ENCODE results near the gene TRMU. TPM values are rescaled to one million over a fixed set of nuclear protein-coding genes. Genes with fewer than 3 reads are reported as not detected.

TRMU gene
- total RNA-seq, 2 donors from 2014 or later, result 27.5 to 41.9 TPM

GRCh38 chr22:46362934-46363515, 27.5 kb downstream of the TRMU start:
- intact Hi-C loops (cut with DNase I), result loop anchor here in 1 of 2 donors (5.0 kb wide), 1 partner anchor 169 kb away; no protein-coding TSS in a partner anchor
- DNase-seq, result no peak
- no peak for ATAC-seq

DNA sequence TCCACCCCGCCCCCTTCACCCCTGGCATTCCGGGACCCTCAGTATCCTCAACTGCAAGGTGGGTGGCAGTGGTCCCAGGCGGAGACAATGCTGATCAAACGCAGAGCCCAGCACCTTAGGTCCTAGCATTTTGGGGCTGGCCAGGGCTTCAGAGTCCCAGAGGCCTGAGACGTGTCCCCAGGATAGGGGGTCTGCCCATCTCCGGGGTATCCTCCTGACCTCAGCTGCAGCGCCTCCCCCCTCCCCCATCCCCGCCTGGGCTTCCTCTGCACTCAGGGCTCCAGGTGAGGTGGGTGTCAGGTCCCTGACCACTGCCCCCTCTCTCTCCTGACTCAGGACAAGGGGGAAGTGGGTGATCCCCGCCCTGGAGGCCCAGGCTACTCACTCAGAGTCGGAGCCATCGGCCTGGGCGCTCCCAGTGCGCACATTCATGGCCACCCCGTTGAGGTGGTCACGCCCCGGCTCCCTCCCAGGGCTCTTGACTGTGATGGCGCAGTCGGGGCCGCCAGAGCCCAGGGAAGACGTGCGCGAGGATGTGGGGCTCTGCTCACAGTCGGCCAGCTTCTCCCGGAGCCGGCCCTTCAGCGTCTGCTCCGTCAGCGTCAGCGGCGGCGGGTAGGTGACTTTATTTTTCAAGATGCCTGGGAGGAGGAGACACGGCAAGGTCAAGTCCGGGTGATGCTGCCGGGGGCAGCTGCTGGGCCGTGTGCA, 28.3 kb downstream of the TRMU start:
- intact Hi-C loops (cut with DNase I), result loop anchor here in 1 of 2 donors (5.0 kb wide), 1 partner anchor 169 kb away; no protein-coding TSS in a partner anchor

DNA sequence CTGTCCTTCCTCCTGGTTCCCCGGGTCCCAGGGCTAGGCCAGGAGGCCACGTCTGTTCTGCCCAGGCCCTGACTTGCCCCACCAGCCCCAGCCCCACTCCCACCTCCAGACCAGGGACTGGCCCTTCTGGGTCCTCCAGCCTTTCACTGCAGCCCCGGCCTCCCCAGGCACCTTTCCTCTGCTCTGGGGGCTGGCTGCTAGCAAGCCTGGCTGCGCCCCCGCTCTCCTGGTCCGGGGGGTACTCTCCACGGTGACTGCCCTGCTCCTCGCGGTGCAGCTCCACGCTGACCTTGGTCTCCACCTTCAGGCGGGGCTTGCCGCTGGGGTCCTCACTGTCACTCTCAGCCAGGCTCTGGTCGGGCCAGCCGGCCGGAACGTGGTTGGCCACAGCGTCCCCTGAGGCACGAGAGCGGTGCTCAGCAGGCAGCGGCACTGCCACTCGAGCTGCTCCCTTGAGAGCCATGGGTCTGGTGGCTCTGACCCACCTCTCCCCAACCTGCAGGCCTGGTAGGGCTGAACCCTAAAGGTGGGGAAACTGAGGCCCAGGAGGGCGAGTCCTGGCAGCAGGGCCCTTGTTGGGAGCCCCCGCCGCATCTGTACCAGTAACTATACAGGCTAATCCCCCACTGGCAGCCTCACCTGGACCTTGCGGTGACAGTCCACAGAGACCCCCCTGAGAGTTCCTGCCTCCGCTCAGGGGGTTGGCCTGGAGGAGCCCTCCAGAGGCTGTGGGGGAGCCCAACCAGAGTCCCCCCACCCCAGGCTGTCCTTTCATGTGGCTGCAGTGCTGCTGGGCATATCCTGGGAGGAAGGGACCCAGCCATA, 29.0 kb downstream of the TRMU start:
- DNase-seq (peak; percentile 18), ATAC-seq (no peak)
- intact Hi-C loops (cut with DNase I), result loop anchor here in 1 of 2 donors (5.0 kb wide), 2 partner anchors 168 to 178 kb away; no protein-coding TSS in a partner anchor

More for the DNA sequence above, 28.3 kb downstream of the TRMU start:
- ATAC-seq (no peak), DNase-seq (no peak)

GRCh38 chr22:46365166-46365624, 29.7 kb downstream of the TRMU start:
- intact Hi-C loops (cut with DNase I), result loop anchor here in 1 of 2 donors (5.0 kb wide), 1 partner anchor 177 kb away; no protein-coding TSS in a partner anchor
- DNase-seq (no peak), ATAC-seq (no peak)

- DNase-seq, result peak; percentile 14
- ATAC-seq, result no peak
- intact Hi-C loops (cut with DNase I), result loop anchor here (2.0 to 5.0 kb wide), 2 partner anchors 176 kb away; no protein-coding TSS in a partner anchor
Observed at GRCh38 chr22:46366327-46366731, 30.8 kb downstream of the TRMU start.

- ATAC-seq, result no peak
- DNase-seq, result peak; percentile 17
- intact Hi-C loops (cut with DNase I), result loop anchor here (2.0 to 5.0 kb wide), 2 partner anchors 175 to 176 kb away; no protein-coding TSS in a partner anchor
Observed at GRCh38 chr22:46366801-46367706, 31.5 kb downstream of the TRMU start.

DNA sequence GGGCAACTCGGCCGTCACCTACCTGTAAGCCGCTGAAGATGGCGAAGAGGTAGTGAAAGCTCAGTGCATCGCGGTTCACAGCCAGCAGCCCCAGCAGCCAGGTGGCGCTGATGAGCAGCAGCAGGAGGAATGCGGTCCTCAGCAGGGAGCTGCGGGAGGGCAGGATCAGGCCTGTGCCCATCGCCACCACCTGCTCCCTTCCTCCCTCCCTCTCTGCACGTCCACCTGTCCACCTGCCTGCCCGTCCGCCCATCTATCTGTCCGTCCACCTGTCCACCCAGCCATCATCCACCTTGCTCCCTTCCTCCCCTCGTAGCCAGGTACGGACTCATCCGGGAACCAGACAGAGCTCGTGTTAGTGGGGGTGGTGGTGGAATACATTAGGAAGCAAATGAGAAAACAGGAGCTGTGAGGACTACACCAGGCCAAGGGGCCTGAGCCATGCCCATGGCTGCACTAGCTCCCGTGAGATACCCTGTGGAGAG, 32.2 kb downstream of the TRMU start:
- intact Hi-C loops (cut with DNase I), result loop anchor here (2.0 to 5.0 kb wide), 2 partner anchors 175 kb away; no protein-coding TSS in a partner anchor
- DNase-seq (peak; percentile 72), ATAC-seq (peak; percentile 56 to 70)

DNA sequence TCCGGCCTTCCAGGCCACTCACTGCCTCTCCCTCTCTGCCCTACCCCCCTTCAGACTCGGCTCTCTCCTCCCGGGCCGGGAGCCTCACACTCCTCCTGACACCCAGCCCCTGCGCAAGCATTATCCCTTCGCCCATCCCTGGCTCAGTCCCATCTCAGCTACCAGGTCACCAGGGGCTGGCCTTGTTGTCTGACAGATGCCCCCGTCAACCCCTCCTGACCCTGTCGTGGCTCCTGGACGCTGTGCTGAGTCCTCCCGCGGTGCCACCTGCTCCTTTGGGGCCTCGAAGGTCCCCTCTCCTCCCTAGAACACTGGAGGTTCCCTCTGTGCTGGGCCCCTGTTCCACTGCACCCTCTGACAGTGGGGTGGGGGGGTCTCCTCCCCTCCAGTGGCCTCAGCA, 32.9 kb downstream of the TRMU start:
- ATAC-seq, result no peak
- intact Hi-C loops (cut with DNase I), result loop anchor here in 1 of 2 donors (5.0 kb wide), 1 partner anchor 174 kb away; no protein-coding TSS in a partner anchor
- DNase-seq, result no peak

- DNase-seq (no peak), ATAC-seq (no peak)
- intact Hi-C loops (cut with DNase I), result loop anchor here in 1 of 2 donors (5.0 kb wide), 1 partner anchor 173 kb away; no protein-coding TSS in a partner anchor
Observed at GRCh38 chr22:46368871-46369715, 33.6 kb downstream of the TRMU start.

DNA sequence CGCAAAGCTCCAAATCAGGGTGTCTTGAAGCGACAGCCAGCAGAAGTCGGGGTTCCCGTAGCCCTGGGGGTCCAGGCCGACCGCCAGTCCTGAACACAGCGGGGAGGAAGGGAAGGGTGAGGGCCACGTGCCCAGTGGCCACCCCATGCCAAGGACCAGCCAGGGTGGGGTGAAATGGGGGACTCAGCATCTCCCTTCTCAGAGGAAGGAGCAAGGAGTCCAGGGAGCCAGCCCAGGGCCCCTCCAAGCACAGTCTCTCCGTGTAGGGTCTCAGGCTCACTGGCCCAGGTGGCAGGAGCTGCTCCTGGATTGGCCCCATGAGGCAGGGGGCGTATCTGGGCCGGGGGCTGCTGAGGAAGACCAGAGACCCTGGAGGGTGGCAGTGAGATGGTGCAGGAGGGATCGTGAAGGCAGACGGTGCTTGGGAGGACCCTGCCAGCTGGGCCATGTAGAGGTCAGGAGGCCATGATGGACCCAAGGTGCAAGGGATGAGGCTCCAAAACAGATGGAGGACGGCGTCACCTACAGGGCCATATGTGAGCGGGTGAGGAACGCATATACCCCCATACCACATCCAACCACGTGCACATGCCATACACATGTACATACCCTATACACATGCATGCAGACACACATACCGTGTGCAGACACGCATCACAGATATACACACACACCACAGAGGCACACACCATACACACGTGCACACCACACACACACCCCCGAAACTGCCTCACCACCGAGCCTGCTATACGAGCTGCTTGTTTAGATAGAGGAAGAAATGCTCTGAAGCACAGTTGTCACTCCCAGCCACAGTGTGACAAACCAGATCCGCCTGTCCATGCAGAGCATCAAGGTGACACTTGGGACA, 34.4 kb downstream of the TRMU start:
- intact Hi-C loops (cut with DNase I), result loop anchor here in 1 of 2 donors (5.0 kb wide), 1 partner anchor 172 kb away; no protein-coding TSS in a partner anchor
- DNase-seq (no peak), ATAC-seq (no peak)

DNA sequence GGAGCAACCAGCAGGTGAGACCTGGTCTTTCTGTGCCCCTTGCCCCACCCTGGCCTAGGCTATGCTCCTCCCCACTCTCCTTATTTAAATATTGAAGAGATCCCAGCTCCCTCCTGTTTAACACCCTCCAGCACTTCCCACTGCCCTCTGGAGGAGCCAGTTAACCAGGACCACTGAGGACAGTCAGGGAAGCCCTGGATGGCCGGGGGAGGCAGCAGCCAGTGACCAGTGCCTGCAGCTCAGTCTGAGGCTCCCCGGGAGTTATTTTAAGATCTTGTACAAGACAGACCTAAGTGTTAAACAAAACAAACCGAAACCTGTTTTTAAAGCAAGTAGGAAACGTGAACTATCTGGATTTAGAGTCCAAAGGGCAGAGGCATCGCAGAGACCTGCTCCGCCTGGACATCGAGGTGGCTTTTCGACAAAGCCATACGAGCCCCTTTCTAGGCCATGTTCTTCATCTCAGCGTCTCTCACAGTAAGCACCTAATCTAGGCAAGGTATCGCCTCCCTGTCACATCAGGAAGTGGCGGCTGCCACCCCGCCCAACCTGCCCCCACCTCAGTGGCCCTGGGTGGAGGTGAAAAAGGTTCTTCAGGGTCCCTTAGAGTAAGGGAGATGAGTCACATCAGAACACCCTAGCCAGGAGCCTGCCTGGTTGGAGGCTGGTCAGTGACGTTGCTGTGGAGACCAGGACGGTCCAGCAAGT, 35.2 kb downstream of the TRMU start:
- intact Hi-C loops (cut with DNase I), result no loop called here
- DNase-seq (no peak), ATAC-seq (no peak)

GRCh38 chr22:46371623-46372226, 36.2 kb downstream of the TRMU start:
- intact Hi-C loops (cut with DNase I), result no loop called here
- no peak for ATAC-seq

GRCh38 chr22:46372686-46373085, 37.2 kb downstream of the TRMU start:
- DNase-seq (no peak), ATAC-seq (no peak)
- intact Hi-C loops (cut with DNase I), result no loop called here

More at GRCh38 chr22:46371623-46372226, 36.2 kb downstream of the TRMU start:
- DNase-seq, result no peak

- no peak for DNase-seq
- intact Hi-C loops (cut with DNase I), result no loop called here
- no peak for ATAC-seq
Observed at GRCh38 chr22:46373159-46373558, 37.6 kb downstream of the TRMU start.

All from left cardiac atrium (tissue), 4 donors.